Measurements from ENCODE around the gene WDFY4.

- 0 out of 2 replicates have a peak, but pooled peaks have one; percentile 14 for TF ChIP-seq ZFP3 (CRISPR knock-in tag; IDR thresholded peaks at IDR 0.05)
- no peak for TF ChIP-seq ZC3H10 (CRISPR knock-in tag; IDR thresholded peaks at IDR 0.05)
- no peak for TF ChIP-seq ZNF565 (CRISPR knock-in tag; conservative IDR thresholded peaks at IDR 0.05; ENCODE audit: low read depth)
- TF ChIP-seq, protein P1, sequence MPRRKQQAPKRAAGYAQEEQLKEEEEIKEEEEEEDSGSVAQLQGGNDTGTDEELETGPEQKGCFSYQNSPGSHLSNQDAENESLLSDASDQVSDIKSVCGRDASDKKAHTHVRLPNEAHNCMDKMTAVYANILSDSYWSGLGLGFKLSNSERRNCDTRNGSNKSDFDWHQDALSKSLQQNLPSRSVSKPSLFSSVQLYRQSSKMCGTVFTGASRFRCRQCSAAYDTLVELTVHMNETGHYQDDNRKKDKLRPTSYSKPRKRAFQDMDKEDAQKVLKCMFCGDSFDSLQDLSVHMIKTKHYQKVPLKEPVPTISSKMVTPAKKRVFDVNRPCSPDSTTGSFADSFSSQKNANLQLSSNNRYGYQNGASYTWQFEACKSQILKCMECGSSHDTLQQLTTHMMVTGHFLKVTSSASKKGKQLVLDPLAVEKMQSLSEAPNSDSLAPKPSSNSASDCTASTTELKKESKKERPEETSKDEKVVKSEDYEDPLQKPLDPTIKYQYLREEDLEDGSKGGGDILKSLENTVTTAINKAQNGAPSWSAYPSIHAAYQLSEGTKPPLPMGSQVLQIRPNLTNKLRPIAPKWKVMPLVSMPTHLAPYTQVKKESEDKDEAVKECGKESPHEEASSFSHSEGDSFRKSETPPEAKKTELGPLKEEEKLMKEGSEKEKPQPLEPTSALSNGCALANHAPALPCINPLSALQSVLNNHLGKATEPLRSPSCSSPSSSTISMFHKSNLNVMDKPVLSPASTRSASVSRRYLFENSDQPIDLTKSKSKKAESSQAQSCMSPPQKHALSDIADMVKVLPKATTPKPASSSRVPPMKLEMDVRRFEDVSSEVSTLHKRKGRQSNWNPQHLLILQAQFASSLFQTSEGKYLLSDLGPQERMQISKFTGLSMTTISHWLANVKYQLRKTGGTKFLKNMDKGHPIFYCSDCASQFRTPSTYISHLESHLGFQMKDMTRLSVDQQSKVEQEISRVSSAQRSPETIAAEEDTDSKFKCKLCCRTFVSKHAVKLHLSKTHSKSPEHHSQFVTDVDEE (CRISPR knock-in tag; IDR thresholded peaks at IDR 0.05), result no peak
- no peak for TF ChIP-seq CSRNP3 (CRISPR knock-in tag; IDR thresholded peaks at IDR 0.05)
- no peak for TF ChIP-seq TOX (CRISPR knock-in tag; IDR thresholded peaks at IDR 0.05; ENCODE audit: borderline replicate concordance)
- no peak for TF ChIP-seq RARB (CRISPR knock-in tag; IDR thresholded peaks at IDR 0.05)
- no peak for TF ChIP-seq GLIS3 (CRISPR knock-in tag; IDR thresholded peaks at IDR 0.05)
- TF ChIP-seq, protein P2, sequence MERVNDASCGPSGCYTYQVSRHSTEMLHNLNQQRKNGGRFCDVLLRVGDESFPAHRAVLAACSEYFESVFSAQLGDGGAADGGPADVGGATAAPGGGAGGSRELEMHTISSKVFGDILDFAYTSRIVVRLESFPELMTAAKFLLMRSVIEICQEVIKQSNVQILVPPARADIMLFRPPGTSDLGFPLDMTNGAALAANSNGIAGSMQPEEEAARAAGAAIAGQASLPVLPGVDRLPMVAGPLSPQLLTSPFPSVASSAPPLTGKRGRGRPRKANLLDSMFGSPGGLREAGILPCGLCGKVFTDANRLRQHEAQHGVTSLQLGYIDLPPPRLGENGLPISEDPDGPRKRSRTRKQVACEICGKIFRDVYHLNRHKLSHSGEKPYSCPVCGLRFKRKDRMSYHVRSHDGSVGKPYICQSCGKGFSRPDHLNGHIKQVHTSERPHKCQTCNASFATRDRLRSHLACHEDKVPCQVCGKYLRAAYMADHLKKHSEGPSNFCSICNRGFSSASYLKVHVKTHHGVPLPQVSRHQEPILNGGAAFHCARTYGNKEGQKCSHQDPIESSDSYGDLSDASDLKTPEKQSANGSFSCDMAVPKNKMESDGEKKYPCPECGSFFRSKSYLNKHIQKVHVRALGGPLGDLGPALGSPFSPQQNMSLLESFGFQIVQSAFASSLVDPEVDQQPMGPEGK (CRISPR knock-in tag; IDR thresholded peaks at IDR 0.05; ENCODE audit: borderline replicate concordance), result no peak
Measured at GRCh38 chr10:48656241-48656913, 28.3 kb upstream of the WDFY4 start.
